GM18858 (cell line): Measurements from ENCODE around the gene FASN.

Source experiments
- ATAC-seq: cut with Tn5 transposase; IDR thresholded peaks from one replicate; pipeline ENCODE4 v1.9.1; 2021; ENCODE audit not compliant: unreplicated experiment

Gene FASN

DNA sequence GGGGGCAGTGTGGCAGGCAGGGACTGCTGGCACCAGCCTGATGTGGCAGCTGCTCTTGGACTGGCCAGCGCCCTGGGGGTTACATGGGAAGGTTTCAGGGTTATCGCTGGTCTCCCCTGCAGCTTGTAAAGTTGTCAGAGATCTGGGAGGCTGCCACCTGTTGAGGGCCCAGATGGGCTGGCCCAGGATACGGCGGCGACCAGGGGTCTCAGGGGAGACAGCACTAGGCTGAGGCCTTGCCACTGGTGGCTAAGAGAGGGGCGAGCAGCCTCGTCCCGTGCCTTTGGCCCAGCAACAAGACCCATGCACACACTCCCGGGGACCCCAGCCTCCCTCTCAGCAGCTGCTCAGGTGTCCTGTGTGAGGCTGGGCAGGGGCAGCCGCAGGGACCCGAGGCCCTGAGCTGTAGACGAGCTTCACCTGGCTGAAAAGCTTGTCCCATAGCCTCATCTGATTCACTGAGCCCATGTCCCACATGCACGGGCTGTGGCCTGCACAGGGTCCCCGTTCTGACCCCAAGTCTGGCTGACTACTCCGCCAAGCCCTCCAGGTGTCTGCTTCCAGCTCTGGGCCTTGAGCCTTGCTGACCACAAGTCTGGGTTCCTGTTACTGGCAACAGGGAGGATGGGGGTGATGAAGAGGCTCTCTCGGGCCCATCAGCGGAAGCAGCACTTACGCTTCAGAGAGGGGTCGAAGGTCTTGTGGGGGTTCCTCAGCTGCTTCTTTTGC is 38.6 kb downstream of the FASN start:
- ATAC-seq, result no peak

DNA sequence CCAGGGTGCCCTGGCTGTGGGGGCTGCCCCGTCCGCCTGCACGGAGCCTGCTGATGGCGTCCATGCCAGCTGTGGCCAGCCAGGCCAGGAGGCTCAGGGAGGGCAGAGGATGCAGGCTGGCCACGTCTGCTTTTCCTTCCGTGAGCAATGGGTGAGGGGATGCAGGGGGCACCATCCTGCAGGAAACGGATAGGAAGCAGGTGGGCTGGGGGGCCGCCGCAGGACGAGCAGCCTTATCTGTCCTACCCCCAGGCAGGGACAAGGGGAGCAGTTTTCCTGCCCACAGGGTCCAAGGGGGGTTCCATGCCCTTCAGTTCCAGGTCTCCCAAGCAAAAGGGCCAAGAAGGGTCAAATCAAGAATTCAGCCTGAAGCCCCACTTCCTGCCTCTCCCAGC is 39.2 kb downstream of the FASN start:
- ATAC-seq, result no peak

DNA sequence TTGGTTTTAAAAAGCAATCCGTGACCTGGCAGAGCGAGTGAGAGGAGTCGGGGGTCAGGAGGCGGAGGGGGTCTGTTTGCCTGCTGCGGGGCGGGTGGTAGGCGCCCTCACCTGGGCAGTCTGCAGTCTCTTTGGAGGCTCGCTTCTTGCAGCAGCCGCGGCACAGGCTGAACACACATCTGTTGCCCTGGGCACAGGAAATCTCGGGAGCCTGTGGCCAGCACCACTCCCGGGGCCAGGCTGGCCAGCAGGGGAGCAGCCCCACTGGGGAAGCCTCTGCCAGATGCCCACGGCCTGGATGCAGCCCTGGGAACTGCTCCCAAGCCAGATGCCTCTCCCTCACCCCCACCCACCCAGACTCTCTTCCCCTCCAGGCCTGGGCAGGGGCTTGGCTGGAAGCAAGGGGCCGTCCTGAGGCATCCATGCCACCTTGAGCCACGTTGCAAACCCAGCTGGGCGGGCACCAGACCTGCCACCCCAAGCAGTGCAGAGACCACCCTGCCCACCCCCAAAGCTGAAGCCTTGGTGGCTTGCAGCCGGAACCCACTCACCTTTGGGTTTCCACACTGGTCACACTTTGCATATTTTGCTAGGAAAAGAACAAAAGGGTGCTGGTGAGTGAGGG is 39.7 kb downstream of the FASN start:
- ATAC-seq, result no peak

DNA sequence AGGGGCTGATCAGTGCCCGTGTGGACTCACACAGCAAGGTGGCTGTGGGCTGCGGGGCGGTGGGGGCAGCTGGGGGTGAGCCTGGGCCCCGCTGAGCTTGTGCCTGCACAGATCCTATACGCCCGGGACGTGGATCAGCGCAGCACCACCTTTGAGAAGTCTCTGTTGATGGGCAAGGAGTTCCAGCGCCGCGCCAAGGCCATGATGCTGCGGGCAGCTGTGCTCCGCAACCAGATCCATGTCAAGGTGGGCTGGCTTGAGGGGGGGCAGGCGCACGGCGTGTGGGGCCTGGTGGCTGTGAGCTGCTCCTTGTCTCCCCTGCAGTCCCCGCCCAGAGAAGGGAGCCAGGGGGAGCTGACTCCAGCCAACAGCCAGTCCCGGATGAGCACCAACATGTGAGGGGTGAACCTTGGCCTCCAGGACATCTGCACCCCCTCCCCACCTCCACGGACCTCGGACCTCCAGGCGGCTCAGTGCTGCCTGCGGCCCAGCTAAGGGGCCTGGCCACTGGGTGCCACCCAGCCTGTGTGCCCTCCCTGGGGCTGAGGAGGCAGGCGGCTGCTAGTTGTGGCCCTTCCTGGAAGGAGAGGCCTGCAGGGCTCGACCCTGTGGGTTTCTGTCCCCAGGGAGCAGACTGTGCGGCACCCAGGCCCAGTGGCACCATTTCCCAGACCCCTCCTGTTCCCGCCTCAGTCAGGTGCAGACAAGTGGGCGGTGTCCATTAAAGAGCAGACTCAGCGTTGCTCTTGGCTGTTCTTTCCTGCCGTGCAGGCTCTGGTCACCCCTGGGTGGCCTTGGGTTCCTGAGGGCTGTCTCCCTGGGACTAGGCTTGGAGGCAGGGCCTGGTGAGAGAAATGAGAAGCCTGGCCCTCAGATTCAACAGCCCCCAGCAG is 41.1 kb downstream of the FASN start:
- no peak for ATAC-seq

DNA sequence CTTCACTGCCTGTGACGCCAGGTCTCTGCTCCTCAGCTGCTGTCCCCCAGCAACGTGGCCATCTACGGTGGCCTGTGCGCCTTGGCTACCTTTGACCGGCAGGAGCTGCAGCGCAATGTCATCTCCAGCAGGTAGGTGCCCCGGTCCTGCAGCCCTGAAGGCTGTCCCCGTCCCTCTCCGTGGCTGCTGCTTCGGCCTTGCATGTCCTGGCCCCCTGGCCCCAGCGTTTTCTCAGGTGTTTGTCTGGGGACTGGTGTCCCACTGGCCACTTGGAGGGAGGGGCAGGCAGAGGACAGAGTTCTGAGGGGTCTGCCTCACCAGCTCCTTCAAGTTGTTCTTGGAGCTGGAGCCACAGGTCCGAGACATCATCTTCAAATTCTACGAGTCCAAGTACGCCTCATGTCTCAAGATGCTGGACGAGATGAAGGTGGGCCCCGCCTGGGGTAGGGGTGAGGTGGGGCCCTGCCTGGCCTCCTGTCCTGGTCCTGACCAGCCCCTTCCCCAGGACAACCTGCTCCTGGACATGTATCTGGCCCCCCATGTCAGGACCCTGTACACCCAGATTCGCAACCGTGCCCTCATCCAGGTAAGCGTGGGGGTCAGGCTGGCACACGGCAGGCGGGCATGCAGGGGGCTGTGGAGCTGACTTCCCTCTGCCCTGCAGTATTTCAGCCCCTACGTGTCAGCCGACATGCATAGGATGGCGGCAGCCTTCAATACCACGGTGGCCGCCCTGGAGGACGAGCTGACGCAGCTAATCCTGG is 41.9 kb downstream of the FASN start:
- ATAC-seq, result no peak

DNA sequence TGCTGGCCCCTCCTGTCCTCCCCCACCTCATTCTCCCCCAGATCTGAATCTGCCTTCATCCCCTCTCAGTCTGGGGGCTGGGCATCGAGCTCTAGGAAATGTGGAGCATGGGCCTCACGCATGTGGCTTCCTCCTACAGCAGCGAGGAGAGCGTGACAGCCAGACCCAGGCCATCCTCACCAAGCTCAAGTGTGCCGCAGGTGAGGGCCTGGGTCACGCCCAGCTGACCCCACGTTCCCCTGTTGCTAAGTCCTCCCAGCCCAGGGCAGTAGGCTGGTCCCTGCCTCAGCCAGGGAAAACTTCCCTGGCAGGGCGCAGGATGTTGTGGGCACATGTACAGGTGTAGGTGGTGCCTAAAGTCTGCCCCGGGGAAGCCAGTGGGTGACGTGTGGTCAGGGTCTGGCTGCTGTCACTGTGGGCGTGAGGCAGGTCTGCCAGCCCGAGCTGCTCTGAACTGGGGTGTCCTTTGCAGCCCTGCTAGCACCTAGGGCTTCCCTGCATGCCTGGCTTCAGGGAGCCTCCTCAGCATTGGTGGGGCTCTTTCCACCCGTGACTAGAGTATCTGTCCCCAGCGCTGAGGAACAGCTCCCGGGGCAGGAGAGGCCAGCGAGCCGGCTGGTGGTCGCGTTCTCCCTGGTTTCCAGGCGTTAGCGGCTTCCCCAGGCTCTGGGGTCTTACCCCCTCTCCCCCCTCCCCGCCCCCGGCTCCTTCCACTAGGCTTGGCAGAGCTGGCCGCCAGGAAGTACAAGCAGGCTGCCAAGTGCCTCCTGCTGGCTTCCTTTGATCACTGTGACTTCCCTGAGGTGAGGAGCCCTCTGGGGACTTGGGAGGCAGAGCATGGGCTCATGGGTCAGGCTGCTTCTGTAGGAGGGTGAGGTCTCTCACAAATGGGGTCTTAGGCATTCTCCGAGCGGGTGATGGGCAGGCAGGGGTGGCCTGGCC is 42.7 kb downstream of the FASN start:
- no peak for ATAC-seq

DNA sequence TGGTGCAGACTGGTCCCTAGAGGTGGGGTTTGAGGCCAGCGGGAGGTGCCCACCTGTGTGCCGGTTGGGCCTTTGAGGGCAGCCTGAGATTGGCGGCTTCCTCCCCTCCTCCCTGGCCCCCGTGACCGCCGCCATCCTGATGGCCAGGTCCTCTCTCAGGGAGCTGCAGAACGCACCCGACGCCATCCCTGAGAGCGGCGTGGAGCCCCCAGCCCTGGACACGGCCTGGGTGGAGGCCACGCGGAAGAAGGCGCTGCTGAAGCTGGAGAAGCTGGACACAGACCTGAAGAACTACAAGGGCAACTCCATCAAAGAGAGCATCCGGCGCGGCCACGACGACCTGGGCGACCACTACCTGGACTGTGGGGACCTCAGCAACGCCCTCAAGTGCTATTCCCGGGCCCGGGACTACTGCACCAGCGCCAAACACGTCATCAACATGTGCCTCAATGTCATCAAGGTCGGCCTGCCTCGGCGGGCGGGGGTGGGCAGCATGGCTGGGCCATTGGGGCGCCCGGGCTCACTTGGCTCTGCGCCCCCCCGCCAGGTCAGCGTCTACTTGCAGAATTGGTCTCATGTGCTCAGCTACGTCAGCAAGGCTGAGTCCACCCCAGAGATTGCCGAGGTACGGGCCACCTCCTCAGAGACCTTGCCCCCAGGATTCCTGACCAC is 43.5 kb downstream of the FASN start:
- ATAC-seq, result no peak

DNA sequence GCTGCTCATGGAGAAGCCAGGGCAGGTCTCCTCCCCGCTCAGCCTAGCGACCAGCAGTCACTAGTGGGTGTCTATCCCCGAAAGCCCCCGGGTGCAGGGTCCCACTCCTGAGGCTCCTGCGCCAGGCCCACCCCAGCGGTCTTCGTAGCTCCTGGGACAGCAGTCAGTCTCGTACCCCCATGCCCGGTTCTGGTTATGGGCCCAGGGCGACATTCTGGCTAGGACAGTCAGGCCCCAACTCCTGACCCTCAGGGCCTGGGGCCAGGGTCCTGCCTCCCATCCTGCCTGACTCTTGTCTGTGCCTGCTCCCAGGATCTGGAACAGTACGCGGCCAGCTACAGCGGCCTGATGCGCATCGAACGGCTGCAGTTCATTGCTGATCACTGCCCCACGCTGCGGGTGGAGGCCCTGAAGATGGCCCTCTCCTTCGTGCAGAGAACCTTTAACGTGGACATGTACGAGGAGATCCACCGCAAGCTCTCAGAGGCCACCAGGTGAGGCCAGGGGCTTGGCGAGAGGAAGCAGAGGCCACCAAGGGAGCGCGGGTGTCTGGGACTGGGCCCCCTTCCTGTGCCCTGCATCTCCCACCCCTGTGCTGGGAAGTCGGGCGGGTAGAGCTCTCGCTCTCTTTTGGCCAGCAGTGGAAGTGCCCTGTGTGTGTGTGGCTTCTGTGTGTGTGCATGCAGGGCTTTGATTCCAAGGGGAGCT is 44.3 kb downstream of the FASN start:
- ATAC-seq, result no peak

DNA sequence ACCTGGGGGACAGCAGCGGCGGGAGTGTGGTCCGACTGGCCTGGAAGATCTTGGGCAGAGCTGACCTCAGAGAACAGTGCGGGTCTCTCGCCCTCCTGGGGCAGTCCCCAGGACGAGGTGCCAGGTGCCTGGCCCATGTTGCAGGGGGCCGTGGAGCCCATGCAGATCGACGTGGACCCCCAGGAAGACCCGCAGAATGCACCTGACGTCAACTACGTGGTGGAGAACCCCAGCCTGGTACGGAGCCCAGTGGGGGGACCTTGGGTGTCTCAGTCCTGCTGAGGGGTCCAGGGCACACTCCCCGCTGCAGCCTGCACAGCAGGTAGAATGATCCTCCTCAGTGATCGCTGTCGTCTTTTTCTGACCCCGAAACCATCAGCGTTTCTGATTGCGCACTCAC is 44.9 kb downstream of the FASN start:
- no peak for ATAC-seq

DNA sequence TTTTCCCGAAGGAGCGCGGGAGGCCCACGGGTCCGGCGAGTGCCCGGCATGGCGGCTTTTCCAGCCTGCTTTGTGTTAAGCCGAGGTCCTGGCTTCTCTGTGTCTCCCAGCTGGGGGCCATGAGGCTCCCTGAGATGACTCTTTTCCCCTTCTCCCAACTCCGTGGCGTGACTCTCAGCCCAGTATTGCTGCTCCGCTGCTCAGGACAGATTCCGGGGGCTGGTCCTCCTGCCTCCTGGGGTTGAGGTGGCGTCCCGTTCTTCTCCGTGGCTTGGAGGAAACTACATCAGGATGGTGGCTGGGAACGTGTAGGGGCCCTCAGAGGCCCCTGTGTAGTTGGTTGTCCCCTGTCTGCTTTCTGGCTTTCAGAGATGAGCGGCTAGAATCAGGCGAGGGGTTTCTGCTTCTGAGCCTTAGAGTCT is 45.4 kb downstream of the FASN start:
- no peak for ATAC-seq

DNA sequence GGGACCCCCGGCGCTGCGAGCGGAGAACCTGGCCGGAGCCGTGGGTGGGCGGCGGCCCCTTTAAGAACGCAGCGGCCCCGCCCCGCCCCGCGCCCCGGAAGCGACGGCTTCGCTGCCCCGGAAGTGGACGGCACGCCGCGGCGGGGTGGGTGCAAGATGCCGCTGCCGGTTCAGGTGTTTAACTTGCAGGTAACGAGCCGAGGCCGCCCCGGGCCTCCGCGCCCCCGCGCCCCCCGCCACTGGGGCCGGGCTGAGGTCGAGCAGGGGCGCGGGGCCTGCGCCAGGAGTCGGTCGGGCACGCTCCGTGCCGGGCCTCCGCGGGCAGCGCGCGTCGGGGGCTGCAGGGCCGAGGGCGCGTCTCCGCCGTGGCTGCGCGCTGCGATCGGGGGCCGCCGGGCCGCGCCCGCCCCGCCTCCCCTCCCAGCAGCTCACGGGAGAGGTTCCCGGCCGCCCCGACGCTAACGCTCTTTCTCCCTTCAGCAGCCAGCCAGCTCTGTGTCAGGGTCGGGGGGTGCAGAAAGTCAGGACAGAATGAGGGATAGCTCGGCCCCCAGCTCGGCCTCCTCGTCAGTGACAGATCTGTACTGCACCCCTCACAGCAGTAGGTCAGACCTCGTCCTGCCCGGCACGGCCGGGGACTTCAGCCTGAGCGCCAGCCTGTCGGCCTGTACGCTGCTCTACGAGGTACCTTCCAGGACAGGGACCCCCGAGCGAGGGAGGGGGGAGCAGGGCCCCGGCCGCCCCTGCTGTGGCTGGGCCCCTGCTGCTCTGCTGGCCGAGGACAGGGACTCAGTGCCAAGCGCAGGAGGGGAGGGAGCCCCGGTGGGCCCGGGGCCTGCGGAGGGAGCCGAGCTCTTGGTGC is 46.0 kb downstream of the FASN start, which contains the start of the genes GPS1 and RFNG:
Gene GPS1 (plus strand): TSS at position 123 of the 862 bp plus-strand sequence. CDS start 34 bp downstream, at position 157.
Gene RFNG (minus strand): TSS at position 36 of the 862 bp plus-strand sequence. CDS start 45 bp downstream, outside the sequence.
- no peak for ATAC-seq

DNA sequence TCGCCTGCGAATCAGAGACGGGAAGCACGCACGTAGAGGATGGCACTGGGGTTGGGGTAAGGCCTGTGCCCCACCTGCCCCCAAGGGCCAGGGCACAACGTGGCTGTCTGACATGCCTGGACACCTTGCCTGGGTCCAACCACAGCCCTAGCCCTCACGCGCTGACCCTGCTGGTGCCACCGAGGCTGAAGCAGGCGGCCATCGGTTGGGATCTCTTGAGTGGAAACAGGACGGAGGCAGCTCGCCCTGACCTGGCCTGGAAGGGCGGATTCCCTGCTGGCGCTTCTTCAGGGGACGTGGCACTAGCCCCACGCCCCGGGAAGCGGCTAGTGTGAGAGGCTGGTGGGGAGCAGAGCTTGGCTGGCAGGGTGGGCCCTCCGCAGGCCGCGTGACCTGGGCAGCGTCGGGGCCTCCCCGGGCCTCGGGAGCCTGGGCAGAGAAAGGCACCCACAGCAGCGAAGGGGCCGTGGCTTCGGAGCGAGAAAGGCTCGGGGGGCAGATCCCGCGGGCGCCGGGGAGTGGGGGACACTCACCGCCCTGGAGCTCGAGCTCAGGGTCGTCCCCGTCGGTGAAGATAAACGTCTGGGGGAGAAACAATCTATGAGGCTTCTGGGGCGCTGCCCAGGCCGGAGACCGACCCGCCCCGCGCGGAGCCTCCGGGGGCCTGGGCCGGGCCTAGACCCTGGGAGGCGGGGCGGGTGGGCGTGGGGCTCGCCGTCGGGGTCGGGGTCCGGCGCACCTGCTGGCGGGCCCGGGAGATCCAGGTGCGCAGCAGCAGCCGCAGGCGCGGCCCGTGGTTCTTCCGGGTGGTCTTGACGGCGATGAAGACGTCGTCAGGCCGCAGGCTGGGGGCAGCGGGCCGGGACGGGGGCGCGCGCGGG is 47.0 kb downstream of the FASN start:
- ATAC-seq, result no peak

DNA sequence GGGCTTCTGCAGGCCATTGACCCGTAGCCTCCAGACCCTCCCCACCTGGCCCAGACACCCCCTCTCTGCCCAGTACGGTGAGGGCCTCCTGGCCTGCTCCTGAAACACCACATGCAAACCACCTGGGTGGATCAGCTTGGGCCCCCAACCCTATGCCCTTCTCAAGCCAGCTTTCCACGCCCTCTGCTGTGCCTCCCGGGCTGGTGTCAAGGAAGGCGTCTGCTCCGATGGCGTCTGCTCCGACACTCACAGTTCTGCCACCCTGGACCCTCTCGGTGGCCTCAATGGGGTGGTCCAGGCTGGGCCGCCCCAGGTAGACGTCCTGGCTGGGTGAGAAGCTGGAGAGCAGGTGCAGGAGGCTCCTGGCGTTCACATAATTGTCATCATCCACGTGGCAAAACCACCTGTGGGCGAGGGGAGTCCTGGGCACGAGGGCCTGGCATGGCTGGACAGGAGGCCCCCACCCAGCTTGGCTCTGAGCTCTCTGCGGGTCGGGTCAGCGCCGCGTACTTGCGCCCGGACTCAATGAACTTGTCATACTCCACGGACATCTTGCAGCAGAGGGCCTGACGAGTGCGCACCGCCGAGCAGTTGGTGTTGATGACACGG is 47.8 kb downstream of the FASN start:
- ATAC-seq, result no peak

DNA sequence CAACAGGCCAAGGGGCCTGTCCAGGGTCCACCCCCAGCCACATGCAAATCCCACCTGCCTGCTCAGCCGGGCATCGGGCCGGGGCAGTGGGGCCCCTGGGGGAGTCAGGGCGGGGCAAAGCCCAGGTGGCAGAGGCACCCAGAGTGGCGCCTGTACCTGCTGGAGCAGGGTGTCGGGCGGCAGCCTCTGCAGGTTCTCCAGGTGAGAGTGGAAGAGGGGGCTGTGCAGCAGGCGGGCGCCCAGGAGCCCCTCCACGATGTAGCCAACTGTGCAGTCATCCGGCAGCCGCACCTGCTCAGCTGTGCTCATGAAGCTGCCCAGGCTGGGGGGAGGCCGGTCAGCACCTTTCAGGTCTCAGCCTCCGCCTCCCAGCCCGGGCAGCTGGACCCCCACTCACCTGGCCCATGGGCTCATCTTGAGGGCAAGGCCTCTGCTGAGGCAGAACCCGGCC is 48.5 kb downstream of the FASN start:
- ATAC-seq, result no peak

DNA sequence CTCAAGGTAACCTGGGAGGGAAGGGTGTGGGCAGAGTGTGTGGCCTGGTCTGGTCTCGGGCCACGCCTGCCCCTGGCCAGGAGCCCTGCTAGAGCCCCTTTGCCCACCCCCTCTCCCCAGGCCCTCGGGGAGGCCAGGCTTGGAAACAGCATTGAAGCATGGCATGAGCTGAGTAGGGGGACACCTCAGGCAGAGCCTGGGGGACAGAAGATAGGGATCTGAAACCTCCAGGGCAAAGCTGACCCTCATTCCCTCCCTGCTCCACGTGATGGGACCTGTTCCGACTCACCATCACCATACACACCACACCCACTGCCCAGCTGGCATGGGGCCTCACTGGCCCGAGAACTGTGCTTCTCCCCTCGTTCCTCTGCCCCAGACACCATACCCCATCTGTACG is 48.9 kb downstream of the FASN start:
- no peak for ATAC-seq

DNA sequence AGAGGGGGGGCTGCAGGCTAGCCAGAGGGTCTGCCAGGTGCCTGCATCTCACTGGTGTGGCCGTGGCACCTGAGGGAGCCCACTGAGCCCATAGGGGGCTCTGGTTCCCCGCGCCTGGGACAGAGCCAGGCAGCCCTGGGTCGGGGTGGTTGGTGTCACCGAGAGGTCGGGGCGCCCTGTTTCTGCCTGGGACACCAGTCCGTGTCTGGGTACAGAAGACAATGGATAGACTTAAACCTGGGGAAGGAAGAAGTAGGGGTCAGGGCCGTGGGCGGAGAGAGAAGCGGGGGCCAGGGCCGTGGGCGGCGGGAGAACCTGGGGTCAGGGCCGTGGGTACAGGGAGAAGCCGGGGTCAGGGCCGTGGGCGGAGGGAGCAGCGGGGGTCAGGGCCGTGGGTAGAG is 49.5 kb downstream of the FASN start:
- no peak for ATAC-seq
